ENCODE measurements around the gene HSD17B1.

GRCh38 chr17:42563143-42563509 is 10.4 kb downstream of the HSD17B1 start:
- TF ChIP-seq, protein P1, sequence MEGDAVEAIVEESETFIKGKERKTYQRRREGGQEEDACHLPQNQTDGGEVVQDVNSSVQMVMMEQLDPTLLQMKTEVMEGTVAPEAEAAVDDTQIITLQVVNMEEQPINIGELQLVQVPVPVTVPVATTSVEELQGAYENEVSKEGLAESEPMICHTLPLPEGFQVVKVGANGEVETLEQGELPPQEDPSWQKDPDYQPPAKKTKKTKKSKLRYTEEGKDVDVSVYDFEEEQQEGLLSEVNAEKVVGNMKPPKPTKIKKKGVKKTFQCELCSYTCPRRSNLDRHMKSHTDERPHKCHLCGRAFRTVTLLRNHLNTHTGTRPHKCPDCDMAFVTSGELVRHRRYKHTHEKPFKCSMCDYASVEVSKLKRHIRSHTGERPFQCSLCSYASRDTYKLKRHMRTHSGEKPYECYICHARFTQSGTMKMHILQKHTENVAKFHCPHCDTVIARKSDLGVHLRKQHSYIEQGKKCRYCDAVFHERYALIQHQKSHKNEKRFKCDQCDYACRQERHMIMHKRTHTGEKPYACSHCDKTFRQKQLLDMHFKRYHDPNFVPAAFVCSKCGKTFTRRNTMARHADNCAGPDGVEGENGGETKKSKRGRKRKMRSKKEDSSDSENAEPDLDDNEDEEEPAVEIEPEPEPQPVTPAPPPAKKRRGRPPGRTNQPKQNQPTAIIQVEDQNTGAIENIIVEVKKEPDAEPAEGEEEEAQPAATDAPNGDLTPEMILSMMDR (IDR thresholded peaks at IDR 0.05) = no peak
- TF ChIP-seq POLR2A (IDR thresholded peaks at IDR 0.05) (no peak), POLR2AphosphoS5 (IDR thresholded peaks at IDR 0.05) (no peak)
